Osteoblast (primary cell): ENCODE data around the gene TECPR1. TPM values are rescaled to one million over a fixed set of nuclear protein-coding genes. Genes with fewer than 3 reads are reported as not detected.
"Not testable (repeated sequence)": the region's sequence is repeated elsewhere in the genome, so short reads cannot be mapped to it uniquely, and the experiment has no call there.

Experiments
- DNase-seq: peaks from one replicate; pipeline ENCODE4 v3.0.0; 2011; ENCODE audit warnings: low spot score, mixed read lengths; ENCODE audit not compliant: insufficient read length; ENCODE audit errors: missing footprints
- H2AFZ ChIP-seq: 2 replicates; pipeline ENCODE4 v1.6.0; 2011; ENCODE audit warnings: mild to moderate bottlenecking, low read length
- H3K27ac ChIP-seq: 2 replicates; pipeline ENCODE4 v1.5.1; 2011; ENCODE audit warnings: mild to moderate bottlenecking, low read depth, low read length, moderate library complexity
- H3K27me3 ChIP-seq: 2 replicates; pipeline ENCODE4 v1.6.0; 2012; ENCODE audit warnings: mild to moderate bottlenecking, control low read depth, inconsistent platforms, low read length, moderate library complexity; ENCODE audit not compliant: insufficient read depth
- H3K36me3 ChIP-seq: 2 replicates; pipeline ENCODE4 v1.5.1; 2011; ENCODE audit warnings: mild to moderate bottlenecking, low read length, control low read depth, moderate library complexity; ENCODE audit not compliant: insufficient read depth
- H3K4me1 ChIP-seq: 2 replicates; pipeline ENCODE4 v1.5.1; 2011; ENCODE audit warnings: mild to moderate bottlenecking, low read length, control low read depth, moderate library complexity; ENCODE audit not compliant: insufficient read depth
- H3K4me2 ChIP-seq: 2 replicates; pipeline ENCODE4 v1.6.0; 2011; ENCODE audit warnings: mild to moderate bottlenecking, low read length; ENCODE audit not compliant: insufficient read depth
- H3K4me3 ChIP-seq: fragments of 200-600 bp; sonication (generic); 3 replicates; pipeline ENCODE4 v1.5.1; 2012; ENCODE audit warnings: mild to moderate bottlenecking, low read length, inconsistent platforms; ENCODE audit not compliant: insufficient read depth
- H3K79me2 ChIP-seq: 2 replicates; pipeline ENCODE4 v1.6.0; 2012; ENCODE audit warnings: mild to moderate bottlenecking, low read length, control low read depth, inconsistent platforms; ENCODE audit not compliant: insufficient read depth
- H3K9me3 ChIP-seq: 2 replicates; pipeline ENCODE4 v1.5.1; 2011; ENCODE audit warnings: low read depth, low read length, control low read depth
- H4K20me1 ChIP-seq: 2 replicates; pipeline ENCODE4 v1.6.0; 2012; ENCODE audit warnings: mild to moderate bottlenecking, low read length, control low read depth; ENCODE audit not compliant: insufficient read depth
- total RNA-seq: library from RNA; depleted of rRNA; stranded (reverse); fragments of >200 nt; gene quantifications from 2 replicates; pipeline ENCODE4 v1.2.3, GENCODE V29; 2012
- TF ChIP-seq, protein P1 (sequence below): IDR thresholded peaks from 2 replicates; pipeline ENCODE4 v1.5.1; 2011; ENCODE audit warnings: mild to moderate bottlenecking, low read depth, low read length, moderate library complexity; ENCODE audit errors: extremely low read depth

Gene TECPR1
- total RNA-seq, 1 donor: 20.3 TPM

DNA sequence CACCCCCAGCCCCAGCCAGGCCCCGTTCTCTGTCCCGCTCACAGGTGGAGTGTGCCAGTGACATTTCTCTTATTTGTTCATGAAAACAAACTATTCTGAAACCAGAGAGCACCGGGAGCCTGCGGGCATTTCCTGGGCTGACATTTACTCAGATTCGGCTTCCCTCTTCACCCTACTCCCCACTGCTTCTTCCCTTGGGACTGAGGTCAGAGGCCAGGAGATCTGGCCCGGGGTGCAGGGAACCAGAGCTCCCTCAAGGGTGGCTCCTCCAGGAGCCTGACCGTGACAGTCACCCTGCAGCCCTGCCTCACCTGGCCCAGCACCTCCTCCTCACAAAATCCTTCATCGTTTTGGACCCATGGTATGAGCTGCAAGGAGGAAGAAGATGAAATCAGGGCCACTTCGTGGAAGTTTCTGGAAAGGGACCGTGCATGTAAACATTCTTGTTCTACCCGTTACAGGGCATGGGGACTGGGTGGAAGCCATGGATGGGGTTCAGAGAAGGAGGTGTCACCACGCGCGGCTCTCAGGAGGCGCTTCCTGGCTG lies 28.6 kb downstream of the TECPR1 start:
- TF ChIP-seq, protein P1, sequence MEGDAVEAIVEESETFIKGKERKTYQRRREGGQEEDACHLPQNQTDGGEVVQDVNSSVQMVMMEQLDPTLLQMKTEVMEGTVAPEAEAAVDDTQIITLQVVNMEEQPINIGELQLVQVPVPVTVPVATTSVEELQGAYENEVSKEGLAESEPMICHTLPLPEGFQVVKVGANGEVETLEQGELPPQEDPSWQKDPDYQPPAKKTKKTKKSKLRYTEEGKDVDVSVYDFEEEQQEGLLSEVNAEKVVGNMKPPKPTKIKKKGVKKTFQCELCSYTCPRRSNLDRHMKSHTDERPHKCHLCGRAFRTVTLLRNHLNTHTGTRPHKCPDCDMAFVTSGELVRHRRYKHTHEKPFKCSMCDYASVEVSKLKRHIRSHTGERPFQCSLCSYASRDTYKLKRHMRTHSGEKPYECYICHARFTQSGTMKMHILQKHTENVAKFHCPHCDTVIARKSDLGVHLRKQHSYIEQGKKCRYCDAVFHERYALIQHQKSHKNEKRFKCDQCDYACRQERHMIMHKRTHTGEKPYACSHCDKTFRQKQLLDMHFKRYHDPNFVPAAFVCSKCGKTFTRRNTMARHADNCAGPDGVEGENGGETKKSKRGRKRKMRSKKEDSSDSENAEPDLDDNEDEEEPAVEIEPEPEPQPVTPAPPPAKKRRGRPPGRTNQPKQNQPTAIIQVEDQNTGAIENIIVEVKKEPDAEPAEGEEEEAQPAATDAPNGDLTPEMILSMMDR: no peak
- Histone ChIP-seq H3K4me1 (no peaks in the 10 kb centered on the region), H3K27ac (no peak overlapping the region), H3K79me2 (no peaks in the 10 kb centered on the region), H3K4me2 (no peak overlapping the region), H4K20me1 (no peaks in the 10 kb centered on the region), H2AFZ (no peak overlapping the region), H3K27me3 (no peaks in the 10 kb centered on the region), H3K4me3 (no peak overlapping the region), H3K36me3 (peaks cover 13% of the 10 kb centered on the region), H3K9me3 (no peaks in the 10 kb centered on the region)
- peak; percentile 87 for DNase-seq

DNA sequence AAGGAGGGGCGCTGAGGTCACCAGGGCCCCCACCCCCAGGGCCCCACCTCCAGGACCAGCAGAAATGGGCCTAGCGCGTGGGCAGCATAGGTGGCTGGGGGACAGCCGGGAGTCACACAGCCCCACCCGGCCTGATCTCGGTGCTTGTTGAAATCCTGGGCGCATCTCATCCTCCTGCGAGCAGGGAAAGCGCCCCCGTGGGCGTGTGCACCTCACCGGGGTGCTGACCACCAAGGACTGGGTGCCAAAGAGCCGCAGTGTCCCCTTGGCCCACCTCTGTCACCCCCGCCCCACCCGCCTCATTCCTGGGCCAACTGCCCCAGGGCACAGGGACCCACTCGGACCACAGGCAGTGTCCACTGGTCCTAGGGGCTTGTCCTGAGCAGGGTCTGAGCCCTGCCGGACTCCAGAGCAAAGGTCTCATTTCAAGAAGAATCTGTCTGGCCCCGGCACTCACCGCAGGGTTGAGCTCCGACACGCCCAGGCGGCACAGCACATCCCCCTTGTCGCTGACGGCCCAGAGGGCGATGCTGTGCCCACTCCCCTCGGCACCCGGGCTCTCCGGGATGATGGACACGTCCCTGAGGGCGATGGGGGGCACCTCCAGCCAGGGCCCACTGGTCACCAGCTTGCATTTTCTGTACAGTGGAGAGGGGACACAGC lies 29.4 kb downstream of the TECPR1 start:
- DNase-seq: peak; percentile 61
- no peak overlapping the region for H3K4me3 ChIP-seq
- TF ChIP-seq, protein P1: no peak
- H3K9me3 ChIP-seq: no peaks in the 10 kb centered on the region
- no peaks in the 10 kb centered on the region for H3K79me2 ChIP-seq
- no peaks in the 10 kb centered on the region for H3K4me1 ChIP-seq
- H3K36me3 ChIP-seq: peaks cover 10% of the 10 kb centered on the region
- no peaks in the 10 kb centered on the region for H4K20me1 ChIP-seq
- no peaks in the 10 kb centered on the region for H3K27me3 ChIP-seq
- H3K27ac ChIP-seq: no peak overlapping the region
- H3K4me2 ChIP-seq: no peak overlapping the region
- no peak overlapping the region for H2AFZ ChIP-seq

DNA sequence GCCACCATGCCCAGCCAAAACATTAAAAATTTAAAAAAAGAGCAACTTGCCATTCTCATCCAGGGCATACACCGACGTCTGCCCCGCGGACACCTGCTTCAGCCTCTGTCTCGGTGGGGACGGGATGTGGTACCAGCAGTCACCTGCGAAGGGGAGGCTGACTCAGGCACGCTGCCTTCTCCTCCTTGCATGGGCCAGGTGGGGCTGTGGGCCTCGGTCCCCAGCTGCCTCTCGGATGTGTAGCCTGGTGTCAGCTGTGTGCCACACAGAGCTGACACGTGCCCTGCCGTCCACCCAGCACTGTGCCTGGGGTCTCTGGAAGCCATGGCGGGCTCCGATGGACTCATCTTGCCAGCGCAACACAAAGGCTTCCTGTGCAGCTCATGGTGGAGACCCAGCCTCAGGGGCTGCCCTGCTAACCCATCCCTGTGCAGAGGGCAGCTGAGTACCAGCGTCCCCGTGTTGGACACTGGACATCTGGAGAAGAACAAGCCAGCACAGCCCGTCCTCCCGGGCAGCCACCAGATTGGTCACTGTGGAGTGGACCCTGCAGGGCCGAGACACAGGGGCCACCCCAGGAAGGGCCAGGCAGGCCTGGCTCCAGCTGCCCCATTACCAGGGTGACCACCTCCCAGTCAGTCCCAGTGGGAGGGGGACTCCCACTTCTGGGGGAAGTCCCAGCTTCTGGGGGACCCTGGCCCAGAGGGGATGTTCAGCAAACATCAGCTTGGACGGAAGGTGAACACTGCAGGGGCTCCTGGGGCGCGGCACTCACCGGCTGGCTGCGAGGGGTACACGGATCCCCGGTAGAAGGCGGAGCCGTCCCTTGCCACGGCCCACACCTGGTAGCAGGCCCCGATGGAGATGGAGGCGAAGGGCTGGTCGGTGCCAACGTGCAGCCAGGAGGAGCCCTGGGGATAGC lies 30.2 kb downstream of the TECPR1 start:
- Histone ChIP-seq H3K27ac (no peak overlapping the region), H3K4me1 (no peaks in the 10 kb centered on the region), H3K36me3 (peaks cover 10% of the 10 kb centered on the region), H3K4me3 (no peak overlapping the region), H3K27me3 (no peaks in the 10 kb centered on the region), H3K79me2 (no peaks in the 10 kb centered on the region), H3K9me3 (no peaks in the 10 kb centered on the region), H3K4me2 (no peak overlapping the region), H4K20me1 (no peaks in the 10 kb centered on the region), H2AFZ (no peak overlapping the region)
- DNase-seq: peak; percentile 68
- TF ChIP-seq, protein P1: no peak

DNA sequence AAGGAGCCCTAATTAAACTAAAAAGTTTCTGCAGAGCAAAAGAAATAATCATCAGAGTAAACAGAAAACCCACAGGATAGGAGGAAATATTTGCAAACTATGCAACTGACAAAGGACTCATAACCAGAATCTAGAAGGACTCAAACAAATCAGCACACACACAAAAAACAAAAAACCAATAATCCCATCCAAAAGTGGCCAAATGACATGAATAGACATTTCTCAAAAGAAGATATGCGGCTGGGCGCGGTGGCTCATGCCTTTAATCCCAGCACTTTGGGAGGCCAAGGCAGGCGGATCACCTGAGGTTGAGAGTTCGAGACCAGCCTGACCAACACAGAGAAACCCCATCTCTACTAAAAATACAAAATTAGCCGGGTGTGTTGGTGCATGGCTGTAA lies 32.6 kb downstream of the TECPR1 start:
- not testable (repeated sequence) for H3K4me3 ChIP-seq, H3K4me2 ChIP-seq, H3K9me3 ChIP-seq, H3K4me1 ChIP-seq, H3K79me2 ChIP-seq, H4K20me1 ChIP-seq, H3K36me3 ChIP-seq, H2AFZ ChIP-seq, H3K27me3 ChIP-seq, H3K27ac ChIP-seq
- peak; percentile 29 for DNase-seq
